Lower leg skin (tissue), 3 donors: ENCODE results near the gene CLTA.

Experiments used
- CTCF ChIP-seq, 3 donors: fragments of 450-650 bp; IDR thresholded peaks; one replicate each; pipeline ENCODE4 v1.5.1; 2016; ENCODE audit warnings: antibody characterized with exemption in 3 of 3, mild to moderate bottlenecking in 3 of 3, moderate library complexity in 2 of 3
- POLR2A ChIP-seq, 2 donors: fragments of 450-650 bp; IDR thresholded peaks; one replicate each; pipeline ENCODE4 v1.6.1; 2016 to 2017; ENCODE audit warnings: antibody characterized with exemption in 2 of 2, mild to moderate bottlenecking in 1 of 2, moderate library complexity in 1 of 2

- no peak for TF ChIP-seq CTCF (IDR thresholded peaks at IDR 0.05)
- no peak for TF ChIP-seq POLR2A (IDR thresholded peaks at IDR 0.05)
Measured at GRCh38 chr9:36151316-36152210, 39.2 kb upstream of the CLTA start.
